Measurements from ENCODE around the gene MAGI1.

The MAGI1 gene

DNA sequence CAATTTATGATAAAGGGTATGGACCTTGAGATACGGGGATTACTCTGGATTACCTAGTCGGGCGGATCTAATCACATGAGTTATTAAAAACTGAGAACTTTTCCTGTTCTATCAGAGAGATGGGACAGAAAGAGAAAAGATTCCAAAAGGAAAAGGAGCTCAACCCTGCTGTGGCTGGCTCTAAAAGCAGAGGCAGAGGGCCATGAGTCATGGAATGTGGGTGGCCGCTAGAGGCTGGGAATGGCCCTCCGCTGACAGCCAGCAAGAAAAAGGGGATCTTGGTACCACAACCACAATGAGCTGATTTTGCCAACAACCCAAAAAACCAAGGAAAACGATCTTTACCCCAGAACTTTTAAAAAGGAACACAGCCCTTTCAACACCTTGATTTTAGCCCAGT, 210.0 kb downstream of the MAGI1 start:
- peak; percentile 4 to 48 (median 22) for DNase-seq

- peak in 2 of 3 donors; percentile 17 to 32 for DNase-seq
Measured at GRCh38 chr3:65827076-65827475, 211.6 kb downstream of the MAGI1 start.

DNA sequence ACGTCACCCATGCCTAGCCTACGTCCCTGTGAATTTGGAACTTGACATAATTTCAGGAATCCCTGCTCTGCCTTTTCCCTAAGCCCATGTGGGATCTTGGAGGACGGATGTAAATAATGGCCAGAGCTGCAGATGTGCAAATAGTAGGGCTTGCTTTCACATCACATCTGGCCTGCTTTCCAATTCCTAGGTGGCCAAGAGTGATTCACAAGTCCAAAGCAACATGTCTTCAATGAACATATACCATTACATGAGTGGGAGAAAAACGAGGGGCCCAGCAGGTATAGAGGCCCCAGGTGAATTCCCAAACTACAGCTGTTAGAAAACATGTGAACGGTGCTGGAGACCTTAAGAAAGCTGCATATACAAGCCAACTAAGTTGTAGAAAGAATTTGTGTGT, 214.6 kb downstream of the MAGI1 start:
- no peak for DNase-seq

DNA sequence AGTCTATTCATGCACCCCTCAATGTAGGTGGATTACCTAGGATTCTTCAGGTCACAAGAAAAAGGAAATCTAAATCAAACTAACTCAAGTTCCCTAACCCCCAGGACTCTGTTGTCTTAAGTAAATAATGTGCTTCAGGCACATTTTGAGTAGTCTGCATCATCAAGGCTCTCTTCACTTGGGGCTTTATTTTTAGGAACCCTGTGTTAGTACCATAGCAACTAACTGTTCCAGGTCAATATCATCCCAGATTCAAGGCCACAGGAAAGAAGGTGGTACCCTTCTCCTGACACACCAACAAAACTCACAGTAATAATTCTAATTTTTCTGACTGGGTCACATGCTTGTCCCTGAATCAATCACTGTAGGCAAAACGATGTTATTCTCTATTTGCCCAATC, 218.1 kb downstream of the MAGI1 start:
- DNase-seq: no peak

- DNase-seq: no peak
Measured at GRCh38 chr3:65819896-65820295, 218.8 kb downstream of the MAGI1 start.

GRCh38 chr3:65817553-65818126, 221.1 kb downstream of the MAGI1 start:
- DNase-seq: no peak

DNA sequence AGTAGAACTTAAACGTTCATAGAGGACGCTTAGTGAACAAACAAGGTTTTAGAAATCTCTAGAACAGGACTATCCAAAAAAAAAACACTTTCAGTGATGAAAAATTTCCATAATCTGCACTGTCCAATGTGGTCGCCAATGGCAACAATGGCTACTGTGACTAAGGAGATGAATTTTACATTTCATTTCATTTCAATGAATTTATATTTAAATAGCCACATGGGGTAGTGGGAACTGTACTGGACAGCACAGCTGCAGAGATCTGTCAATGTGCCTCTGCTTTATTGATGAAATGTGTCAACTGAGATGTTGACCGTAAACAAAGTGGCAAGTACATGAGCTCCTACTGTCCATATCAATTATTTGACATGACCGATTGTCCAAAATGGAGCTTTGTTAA, 222.5 kb downstream of the MAGI1 start:
- DNase-seq: no peak

GRCh38 chr3:65814845-65815578, 223.7 kb downstream of the MAGI1 start:
- DNase-seq: no peak

GRCh38 chr3:65811892-65812291, 226.8 kb downstream of the MAGI1 start:
- DNase-seq: no peak

GRCh38 chr3:65811086-65811761, 227.5 kb downstream of the MAGI1 start:
- no peak for DNase-seq

DNA sequence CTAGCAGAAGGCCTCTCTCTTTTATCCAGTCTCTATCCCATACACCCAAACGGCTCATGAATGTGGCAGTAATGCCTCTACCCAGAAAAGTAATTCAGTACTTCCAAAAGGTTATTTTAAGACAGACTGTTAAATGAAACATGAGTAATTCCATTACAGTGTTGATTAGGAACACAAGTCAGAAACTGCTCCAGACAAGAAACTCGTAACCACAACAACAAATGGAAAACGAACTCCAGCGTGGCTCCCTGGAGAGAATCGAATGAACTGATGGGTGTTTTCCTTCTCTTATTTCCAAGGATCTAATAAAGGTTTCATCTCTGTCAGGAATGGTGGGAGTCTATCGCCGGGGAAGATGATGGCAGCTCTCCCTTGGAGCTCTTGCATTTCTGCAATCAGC, 228.4 kb downstream of the MAGI1 start:
- no peak for DNase-seq

- DNase-seq: no peak
Measured at GRCh38 chr3:65809641-65810150, 229.0 kb downstream of the MAGI1 start.

GRCh38 chr3:65808824-65809223, 229.9 kb downstream of the MAGI1 start:
- DNase-seq: no peak

- no peak for DNase-seq
Measured at GRCh38 chr3:65808407-65808806, 230.3 kb downstream of the MAGI1 start.

GRCh38 chr3:65807225-65807624, 231.5 kb downstream of the MAGI1 start:
- no peak for DNase-seq

GRCh38 chr3:65806600-65806999, 232.1 kb downstream of the MAGI1 start:
- no peak for DNase-seq

- DNase-seq: no peak
Measured at GRCh38 chr3:65796676-65797075, 242.0 kb downstream of the MAGI1 start.

DNA sequence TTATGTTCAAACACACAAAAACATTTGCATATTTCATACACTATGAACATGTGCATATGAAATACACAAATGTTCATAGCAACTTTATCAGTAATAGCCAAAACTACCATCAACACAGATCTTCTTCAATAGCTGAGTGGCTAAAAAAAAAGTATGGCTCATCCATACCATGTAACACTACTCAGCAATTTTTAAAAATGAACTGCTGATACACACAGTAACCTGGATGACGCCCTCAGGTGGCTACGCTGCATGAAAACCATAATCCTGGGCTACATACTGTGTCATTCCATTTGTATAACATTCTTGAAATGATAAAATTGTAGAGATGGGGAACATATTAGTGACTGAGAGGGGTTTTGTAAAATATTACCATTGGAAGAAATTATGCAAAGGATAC, 243.6 kb downstream of the MAGI1 start:
- DNase-seq: no peak

DNA sequence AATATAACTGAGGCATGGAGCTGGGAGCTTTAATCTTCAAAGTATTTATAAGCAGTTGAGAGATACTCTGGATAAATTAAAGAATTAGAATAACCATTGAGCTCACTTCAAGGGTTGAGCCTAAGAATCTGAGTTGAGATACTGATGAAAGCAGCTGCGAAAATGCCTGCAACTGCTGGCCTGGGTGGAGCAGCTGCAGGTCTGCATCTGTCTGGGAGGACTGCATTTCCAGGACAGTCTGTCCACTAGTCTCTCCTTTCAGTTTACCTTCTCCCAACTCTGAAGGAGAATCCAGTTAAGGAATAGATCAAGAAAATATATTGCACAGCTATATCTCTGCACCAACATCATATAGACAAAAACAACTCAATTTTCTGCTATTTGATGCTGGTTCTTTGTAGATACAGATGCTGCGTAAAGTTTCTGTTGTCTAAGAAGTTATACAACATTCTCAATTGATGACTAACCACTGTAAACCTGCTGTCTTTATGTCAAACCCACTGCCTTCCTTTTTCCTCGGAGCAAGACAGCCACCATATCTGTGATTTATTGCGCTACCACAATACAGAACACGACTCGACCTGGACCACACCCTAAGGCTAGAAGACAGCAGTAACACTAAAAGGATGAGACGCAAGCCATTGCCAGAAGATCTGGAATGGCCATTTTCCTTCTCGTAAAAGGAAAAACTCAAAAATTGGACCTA, 245.1 kb downstream of the MAGI1 start:
- DNase-seq: no peak

- DNase-seq: no peak
Measured at GRCh38 chr3:65788461-65788860, 250.3 kb downstream of the MAGI1 start.

DNA sequence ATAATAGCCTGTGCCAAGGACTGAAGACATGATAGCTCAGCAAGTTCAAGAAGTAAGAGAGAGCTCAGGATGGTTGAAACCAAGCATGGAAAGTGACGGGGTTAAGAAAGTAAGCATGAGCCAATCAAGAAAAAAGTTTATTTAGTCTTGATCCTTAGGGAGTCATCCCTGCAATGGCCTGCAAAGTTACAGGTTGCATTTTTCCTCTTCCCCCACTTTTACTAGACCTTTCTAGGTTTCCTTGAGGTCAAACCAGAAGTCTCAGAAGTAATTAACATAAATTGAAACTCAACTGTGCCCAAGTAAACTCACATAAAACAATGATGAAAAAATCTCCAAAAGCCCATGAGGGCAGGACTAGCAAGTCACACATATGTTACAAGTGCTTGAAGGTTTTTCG, 250.9 kb downstream of the MAGI1 start:
- DNase-seq: no peak

GRCh38 chr3:65787340-65787739, 251.4 kb downstream of the MAGI1 start:
- no peak for DNase-seq

DNA sequence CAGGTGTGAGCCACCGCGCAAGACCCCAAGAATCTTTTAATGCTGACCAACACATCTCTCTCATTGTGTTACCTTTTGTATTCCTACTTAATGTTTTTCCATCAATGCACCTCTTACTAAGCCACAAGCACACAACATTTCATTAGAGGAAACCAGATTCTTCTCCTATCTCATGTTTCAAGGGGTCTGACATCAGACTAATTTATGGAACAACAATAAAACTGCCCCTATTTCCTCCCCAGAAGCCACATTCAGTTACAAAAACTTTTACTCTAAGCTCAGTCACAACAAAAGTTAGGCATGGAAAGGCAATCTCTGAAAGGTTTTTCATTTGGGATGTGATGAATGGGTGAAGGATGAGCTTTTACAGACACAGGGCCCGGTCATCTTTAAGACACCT, 251.8 kb downstream of the MAGI1 start:
- DNase-seq: no peak
